Activated CD4-positive, alpha-beta T cell treated with anti-CD3 and anti-CD28 coated beads, Interleukin-2, amount 50 U/mL, for 16 hours (primary cell): Measurements from ENCODE around the gene LFNG.

Experiments used
- DNase-seq: peaks from one replicate; pipeline ENCODE4 v3.0.0-alpha.2; 2020

The LFNG gene

DNA sequence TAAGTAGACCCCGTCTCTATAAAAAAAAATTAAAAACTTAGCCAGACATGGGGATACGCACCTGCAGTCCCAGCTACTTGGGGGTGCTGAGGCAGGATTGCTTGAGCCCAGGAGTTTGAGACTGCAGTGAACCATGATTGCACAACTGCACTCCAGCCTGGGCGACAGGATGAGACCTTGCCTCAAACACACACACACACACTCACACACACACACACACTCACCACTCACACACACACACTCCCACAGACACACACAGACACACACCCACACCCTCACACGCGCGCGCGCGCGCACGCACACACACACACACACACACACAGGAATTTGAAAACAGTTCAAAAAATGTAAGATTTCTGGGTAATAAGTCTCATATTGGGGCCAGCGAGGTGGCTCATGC is 34.7 kb upstream of the LFNG start:
- DNase-seq, result no peak

DNA sequence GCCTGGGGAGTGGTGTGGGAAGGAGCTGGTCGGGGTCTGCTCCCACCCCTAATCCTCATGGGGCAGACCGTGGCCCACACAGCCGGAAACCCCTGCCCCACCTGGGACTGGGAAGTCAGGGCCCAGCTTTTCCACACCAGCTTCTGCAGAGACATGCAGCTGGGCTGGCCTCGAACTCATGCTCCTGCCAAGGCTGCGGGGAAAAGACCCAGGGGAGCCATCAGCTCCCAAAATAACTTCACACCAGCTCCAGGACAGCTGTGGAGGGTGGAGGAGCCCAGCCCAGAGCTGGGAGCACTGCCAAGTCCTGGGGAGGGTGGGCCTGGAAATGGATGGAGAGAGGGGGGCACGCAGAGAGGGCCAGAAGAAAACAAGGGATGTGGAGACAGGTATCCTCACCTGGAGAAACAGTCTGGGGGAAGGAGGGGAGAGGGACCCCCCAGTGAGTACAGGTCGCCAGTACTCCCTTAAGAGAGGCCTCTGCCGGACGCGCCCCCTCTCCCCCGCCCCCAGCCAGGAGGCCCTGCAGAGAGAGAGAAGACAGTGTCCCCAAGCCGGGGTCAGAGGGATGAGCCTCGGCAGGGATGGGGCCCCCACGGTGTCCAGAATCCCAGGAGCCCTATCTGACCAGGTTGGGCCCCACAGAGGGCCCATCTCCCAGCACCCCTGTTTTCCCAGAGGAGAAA is 31.8 kb upstream of the LFNG start:
- no peak for DNase-seq

DNA sequence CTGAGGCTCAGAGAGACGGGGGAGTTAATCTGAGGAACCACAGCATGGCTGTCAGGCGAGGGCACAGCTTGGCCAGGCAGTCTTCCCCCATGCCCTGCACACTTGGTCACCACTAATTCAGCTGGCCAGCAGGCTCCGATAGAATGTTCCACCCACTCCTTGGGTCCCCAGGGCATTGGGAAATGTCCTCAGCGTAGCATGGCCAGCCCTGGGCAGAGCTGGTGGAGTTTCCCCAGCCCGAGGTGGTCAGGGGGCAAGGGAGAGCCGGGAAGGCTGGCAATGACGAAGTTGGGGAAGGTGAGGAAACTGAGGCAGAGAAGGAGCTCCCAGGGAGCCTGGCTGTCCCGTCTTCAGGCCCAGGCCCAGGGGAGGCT is 31.3 kb upstream of the LFNG start:
- no peak for DNase-seq

DNA sequence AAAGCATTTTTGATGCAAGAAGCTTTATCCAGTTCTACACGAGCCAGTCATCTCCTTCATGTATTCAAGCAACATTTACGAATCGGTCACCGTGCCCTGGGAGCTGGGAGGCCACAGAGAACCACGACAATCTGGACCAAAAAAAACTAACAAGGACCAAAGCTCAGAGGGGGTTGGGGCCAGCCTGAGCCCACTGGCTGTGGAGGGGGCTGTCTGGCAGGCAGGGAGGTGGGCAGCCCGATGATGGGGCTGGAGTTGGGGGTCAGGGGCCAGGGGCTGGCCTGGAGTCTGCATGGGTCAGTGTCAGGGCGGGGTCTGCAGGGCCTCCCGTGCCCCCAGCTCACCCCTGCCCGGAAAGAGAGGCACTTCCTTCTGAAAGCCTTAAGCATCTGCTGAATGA is 30.9 kb upstream of the LFNG start:
- no peak for DNase-seq

DNA sequence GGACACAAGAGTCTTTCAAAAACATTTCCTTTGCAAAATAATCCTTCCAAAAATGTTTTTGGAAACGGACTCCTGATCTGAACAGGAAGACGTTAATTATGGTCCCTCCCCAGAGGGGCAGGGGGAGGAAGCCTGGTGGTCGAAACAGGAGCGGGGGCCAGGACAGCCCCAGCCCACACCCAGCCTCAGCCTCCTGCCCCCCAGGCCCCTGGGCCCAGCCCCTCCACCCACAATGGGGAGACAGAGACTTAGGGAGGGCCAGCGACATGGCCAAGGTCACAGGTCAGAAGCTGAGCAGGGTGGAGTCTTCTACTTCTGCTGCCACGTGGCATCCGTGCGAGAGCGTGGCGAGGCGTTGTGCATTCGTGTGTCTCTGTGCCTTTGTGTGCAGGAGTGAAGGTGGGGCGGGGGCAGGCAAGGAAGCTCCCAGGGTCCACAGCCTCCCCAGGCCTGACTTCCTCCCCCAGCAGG is 29.4 kb upstream of the LFNG start:
- no peak for DNase-seq

DNA sequence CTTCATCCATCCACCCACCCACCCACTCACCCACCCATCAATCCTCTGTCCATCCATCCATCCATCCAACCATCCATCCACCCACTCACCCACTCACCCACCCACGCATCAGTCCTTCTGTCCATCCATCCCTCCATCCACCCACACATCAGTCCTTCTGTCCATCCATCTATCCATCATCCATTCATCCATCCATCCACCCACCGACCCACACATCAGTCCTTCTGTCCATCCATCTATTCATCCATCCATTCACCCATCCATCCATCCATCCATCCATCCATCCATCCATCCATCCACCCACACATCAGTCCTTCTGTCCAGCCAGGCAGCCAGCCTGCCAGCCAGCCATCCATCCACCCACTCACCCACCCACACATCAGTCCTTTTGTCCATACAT is 27.5 kb upstream of the LFNG start:
- DNase-seq, result no peak

DNA sequence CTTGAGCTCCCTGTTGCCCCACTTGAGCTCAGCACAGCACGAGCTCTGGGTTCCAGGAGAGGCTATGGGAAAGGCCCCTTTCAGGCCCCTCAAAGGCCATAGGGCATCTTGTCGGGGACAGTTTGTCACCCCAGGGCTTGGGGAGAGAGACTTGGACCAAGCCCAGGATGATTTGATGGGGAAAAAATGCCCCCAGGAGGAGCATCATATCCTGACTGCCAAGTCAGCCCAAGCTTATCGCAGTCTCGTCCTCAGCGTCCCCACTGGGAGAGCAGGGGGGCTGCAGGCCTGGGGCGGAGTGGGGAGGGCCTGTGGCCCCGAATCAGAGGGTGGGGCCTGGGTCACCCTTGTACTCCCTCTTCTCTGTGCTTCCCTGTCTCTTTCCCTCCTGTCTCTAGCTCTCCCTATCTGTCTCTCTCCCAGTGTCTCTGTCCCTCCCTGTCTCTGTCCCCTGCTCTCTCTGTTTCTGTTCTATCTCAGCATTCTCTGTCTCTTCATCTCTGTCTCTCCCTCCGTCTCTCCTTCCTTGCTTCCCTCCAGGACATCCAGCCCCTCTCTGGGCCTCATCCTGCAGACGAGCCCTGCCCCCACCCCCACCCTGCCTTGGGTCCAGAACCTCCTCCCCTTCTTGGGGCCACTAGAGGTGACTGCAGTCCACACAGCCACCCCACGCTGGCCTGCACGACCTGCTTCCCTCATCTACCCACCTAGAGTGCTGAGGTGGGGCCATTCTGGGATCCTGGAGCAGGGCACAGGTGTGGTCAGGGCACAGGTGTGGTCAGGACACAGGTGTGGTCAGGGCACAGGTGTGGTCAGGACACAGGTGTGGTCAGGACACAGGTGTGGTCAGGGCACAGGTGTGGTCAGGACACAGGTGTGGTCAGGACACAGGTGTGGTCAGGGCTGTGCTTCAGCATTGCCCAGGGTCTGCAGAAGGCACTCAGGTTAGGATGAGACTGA is 26.1 kb upstream of the LFNG start:
- DNase-seq, result no peak

DNA sequence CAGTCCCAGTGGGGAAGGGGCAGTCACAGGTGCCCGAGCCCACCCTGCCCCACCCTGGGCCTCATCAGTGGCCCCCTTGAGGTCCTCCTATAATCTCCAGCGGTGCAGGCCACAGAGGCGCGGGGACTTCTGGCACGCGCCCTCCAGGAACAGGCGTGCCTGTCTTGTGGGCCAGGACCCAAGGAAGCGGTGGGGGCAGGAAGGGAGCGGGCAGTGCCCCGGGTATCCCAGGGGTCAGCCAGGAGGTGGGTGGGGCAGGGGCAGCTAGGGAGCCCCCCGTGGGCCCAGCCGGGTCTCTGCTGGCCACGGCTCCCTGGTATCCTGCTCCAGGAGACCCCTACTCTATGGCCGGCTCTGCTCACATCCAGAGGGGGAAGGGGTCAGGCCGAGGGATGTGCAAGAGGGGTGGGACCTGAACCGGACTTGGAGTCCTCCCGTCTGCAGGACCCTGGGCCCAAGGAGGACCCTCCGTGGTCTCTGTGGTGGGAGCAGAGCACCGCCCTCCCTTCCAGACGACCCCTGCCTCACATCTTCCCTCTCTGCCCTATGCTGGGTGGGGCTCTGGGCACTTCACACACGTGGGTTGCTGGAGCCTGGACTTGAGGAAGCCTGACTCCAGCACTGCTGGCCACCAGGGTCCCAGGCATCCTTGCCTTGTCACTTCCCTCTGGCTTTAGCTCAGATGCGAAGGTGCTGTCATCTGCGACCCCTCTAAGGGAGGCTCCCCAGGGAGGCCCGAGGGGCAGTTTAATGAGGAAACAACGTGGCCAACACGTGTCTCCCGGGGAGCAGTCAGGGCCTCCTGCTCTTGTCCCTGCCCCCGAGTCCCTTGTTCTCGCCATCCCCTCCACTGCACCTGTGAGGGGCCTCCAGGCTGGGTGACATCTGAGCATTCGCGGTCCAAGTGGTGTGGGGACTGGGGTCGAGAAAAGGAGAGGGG is 25.1 kb upstream of the LFNG start:
- no peak for DNase-seq

DNA sequence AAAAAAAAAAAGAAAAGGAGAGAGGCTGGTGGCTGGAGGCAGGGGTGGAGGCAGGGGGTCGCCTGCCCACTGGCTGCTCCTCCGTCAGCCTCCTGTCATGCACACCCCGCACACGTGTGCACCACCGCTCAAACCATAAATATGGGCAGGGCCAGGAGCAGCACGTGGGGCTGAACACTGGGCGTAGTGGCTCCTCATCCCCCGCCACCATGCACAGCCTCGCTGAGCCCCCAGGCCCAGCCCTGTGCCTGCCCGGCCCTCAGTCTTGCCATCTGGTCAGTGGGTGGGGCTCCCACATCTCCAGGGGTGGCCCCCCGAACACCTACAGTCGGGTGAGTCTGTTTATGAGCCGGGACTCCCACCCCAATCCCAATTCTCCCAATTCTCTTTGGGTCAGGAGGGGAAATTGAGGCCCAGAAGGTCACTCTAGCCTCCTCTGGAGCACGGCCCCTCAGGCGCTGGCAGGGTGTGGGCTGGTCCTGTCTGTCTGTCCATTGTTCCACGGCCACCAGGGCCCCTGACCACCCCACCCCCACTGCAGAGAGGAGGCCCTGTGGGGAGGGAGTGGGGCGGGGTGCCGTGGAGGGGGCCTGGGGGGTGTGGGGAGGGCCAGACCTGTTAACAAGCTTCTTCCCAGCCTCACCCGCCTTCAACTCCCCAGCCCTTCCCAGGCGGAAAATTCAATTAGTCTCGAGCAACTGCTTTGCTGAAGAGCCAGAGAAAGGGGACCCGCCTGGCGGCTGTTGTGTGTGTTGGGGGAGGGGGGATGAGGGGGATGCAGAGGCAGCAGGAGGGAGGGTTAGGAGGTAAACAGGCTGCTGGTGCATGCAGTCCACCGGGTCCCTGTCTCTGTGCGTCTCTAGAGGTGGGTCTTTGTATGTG is 23.9 kb upstream of the LFNG start:
- DNase-seq, result no peak

DNA sequence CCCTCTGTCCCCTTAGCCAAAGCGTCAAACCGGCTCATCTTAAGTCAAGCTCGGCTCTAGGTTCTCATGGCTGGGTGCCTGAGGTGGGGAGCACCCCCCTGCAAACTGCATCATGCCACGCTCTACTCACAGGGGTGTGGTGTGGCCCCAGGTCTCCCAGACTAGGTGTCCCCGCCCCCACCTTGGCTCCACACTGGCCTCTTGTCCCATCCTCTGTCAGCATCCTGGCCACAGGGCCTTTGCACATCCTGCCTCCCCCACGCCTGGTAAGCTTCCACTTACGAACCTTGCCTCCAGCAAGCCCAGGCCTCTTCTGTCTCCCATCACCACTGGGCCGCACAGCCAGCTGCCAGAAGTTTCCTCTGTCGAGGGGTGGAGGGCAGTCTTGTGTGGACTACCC is 23.2 kb upstream of the LFNG start:
- DNase-seq, result no peak

DNA sequence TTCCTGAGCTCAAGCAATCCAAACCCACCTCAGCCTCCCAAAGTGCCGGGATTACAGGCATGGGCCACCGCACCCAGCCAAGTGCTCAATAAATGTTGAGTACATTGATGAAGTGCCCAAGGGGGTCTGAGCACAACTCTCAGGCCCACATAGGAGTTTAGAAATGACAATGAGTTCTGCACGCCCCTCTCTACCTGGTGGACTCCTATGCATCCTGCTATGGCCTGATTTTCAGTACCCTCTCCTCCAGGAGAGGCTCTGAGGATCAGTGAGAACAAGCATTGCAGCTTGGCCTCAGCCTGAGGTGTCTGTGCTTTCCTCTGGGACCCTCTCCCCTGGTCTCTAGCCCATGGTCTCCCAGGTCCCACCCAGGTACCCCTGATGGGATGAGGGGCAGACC is 22.5 kb upstream of the LFNG start:
- DNase-seq, result no peak

DNA sequence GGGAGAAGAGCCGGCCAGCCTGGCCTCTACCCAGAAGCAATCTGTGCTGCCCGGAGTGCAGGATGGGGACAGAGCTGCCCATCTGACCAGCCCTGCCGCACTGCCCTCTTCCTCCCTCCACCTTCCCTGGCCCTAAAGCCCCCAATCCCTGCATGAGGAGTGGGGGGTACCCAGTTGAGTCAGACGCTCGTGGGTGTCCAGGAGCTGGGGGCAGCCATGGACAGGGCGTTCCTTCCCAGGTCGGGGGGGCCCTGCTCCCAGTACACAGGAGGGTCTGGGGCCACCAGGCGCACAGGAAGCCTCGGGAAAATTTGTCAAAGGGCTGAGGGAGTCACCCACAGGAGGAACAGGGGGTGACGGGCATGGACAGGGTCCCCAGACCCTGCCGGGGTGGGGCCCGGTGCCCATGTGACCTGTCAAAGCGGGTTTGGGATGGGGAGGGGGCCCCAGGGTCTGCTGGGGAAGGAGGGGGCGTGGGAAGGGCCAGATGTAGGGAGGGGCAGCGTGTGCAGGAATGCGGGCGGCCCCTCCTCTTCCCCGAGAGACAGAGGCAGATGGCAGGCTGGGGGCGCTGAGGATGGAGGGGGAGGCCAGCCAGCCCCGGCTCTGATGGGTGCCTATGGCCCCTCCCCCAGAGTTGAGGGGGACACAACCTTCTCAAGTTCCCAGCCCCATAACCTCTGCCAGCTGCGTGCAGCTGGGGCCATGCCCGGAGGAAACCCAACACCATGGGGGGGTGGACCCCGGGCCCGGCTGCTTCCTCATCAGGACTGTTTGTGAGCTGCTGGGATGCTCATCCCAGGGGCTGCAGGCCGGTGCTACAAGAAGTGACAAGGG is 21.9 kb upstream of the LFNG start:
- DNase-seq, result no peak

DNA sequence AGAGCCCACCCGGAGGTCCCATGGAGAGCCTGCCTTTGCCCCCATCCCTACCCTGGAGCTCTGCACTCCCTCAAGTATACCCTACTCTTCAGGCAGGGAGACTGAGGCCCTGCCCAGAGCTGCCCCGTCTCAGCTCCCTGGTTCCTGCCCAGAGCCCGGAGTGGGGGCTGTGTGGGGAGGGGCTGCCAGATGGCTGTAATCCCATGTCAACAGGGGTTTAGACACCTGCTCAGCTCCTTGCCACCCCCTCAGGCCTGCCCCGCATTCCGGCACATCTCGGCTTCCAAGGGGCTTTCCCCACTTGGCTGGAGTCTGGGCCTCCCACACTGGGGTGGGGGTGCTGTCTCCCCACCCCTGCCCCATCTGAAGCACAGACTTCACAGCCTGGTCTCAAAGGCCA is 20.9 kb upstream of the LFNG start:
- no peak for DNase-seq

DNA sequence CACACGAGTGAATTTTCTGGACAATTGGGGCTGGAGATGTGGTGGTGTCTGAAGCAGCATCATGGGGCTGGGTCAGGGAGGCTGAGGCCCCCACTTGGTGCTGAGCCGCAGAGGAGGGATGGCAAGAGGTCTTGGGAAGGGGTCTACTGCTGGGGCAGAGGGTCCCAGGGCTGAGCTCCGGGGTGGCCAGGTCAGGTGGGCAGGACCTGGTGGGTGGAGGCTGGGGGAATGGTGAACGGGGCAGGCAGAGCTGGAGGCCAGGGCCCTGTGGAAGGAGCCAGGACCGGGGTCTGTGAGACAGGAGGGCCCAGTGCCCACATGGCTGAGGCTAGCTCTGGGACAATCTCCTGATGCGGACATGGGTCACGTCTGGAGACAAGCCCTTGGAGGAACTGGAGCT is 20.4 kb upstream of the LFNG start:
- no peak for DNase-seq

DNA sequence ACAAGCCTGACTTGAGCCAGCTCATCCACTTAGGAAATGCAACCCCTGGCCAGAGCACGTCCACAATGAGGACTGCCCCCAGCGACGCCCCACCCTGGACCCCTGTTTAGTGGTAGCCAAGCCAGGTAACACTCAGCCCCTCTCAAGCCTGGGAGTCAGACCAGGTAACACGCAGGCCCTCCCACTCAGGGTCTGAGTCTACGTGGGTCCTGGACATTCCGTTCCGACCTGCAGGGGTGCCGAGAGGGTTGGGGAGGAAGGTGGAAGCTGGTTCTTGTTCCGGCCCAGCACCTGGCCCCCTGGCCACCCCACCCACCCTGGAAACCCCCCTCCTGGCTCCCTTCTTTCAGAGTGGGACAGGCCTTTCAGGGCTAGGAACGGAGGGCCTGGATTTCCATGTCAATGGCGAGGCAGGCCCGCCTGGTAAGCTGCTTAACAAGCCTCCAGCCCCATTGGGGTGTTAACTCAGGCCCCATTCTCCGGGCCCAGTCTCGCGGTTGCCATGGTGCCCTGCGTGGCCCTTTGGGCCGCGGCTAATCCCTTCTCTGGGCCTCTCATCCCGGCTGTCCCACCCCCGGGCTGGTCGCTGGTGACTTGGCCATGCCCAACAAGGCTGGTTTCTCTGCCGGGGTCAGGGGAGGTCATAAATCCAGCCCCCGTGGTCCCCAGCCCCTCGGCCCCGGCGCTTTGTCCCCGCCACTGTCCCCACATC is 19.7 kb upstream of the LFNG start:
- no peak for DNase-seq

DNA sequence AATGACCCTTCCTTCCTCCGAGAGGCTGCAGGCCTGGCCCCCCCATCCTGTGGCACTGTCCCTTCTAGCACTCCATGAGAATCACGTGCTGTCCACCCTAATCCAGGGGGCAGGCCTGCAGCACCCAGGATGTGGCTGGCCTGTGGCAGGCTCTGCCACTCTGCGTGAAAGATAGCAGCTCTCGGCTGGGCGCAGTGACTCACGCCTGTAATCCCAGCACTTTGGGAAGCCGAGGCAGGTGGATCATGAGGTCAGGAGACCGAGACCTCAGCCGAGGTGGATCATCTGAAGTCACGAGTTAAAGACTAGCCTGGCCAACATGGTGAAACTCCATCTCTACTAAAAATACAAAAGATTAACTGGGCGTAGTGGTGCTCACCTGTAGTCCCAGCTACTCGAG is 18.9 kb upstream of the LFNG start:
- no peak for DNase-seq

DNA sequence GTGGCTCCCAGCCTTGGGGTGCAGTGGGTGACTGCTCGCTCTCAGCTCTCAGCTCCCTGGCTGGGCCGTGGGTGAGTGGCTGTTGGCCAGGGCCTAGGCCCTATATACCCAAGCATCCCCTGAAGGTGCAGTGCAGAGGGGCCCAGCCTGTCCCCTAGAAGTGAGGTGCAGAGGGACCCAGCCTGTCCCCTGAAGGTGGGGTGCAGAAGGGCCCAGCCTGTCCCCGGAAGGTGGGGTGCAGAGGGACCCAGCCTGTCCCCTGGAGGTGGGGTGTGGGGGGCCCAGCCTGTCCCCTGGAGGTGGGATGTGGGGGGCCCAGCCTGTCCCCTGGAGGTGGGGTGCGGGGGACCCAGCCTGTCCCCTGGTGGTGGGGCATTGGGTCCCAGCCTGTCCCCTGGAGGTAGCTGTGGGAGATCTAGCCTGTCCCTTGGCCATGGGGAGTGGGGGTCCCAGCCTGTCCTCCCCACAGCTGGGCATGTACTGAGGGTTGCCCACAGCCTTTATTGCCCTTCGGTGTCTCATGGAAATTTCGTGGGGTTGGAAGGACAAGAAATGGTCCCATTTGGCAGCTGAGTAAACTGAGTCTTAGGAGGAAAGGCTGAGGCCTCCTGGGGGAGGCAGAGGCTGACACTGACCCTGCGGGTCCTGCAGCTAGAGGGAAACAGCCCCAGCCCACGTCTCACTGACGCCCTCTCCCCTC is 17.5 kb upstream of the LFNG start:
- DNase-seq, result no peak

DNA sequence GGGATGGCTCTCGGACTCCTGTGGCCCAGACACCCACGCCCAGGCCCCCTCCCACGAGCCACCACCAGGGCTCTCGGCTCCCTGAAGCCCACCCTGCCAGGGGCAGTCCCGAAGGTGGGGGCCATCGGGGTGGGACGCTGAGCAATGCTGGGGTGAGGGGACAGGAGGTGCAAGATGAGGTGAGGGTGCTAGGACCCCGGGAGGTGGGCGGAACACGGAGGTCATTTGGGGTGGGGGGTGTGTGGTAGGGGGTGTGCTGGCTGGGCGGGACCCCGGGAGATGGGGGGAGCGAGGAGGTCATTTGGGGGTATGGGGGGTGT is 17.0 kb upstream of the LFNG start:
- no peak for DNase-seq

DNA sequence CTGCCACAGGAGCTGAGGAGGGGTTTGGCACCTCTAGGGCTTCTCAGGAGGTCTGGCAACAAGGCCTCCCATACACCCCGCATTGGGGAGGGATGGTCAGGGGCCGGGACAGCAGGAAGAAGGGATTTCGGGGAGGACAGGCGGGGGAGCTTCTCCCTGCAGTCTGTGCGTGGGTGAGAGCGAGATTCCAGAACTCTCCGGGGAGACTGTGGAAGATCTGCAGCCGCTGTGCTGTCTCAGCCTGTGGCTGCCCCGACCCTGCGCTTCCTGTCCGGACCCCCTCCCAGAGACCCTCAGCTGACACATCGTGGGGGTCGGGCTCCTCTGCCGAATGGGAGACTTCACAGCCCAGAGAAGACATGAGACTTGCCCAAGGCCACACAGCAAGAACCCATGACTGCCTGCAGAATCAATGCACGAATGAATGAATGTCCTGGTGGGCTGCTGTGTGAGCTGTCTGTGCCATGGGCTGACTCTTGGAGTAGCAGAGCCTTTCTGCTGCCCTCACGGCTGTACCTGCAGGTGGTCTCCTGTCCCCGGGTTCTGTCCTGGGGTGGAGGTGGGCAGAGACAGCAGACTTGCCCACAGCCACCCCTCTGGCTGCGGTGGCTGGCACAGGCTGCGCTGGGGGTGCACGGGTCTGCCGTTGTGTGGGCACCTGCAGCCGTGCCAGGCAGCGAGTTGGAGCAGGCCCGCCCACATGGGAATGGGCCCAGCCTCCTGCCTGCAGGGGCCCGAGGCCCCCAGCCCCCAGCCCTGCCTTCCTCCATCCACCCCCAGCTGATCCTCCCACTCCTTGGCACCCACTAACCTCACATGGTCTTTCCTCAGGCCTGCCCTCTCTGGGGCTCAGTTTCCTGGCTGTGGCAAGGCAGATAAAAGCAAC is 16.3 kb upstream of the LFNG start:
- no peak for DNase-seq
